Sigmoid colon (tissue), 4 donors: ENCODE measurements around the gene RNU1-4.
"Not testable (repeated sequence)": the region's sequence is repeated elsewhere in the genome, so short reads cannot be mapped to it uniquely, and the experiment has no call there.

Experiments
- CTCF ChIP-seq, 4 experiments: fragments of 450-650 bp in 3 of 4; fragments of 200-600 bp in 1 of 4; IDR thresholded peaks; one replicate each; pipeline ENCODE4 v1.5.1; 2016 to 2019; ENCODE audit warnings: antibody characterized with exemption in 4 of 4, mild to moderate bottlenecking in 3 of 4, moderate library complexity in 2 of 4
- EP300 ChIP-seq, 4 donors: sonication (generic); formaldehyde crosslinking; IDR thresholded peaks; one replicate each; pipeline ENCODE4 v1.6.1; 2017; ENCODE audit warnings: antibody characterized with exemption in 4 of 4
- POLR2A ChIP-seq, 2 donors: fragments of 450-650 bp; IDR thresholded peaks; one replicate each; pipeline ENCODE4 v1.6.1; 2016; ENCODE audit warnings: antibody characterized with exemption in 2 of 2, mild to moderate bottlenecking in 2 of 2, moderate library complexity in 2 of 2

DNA sequence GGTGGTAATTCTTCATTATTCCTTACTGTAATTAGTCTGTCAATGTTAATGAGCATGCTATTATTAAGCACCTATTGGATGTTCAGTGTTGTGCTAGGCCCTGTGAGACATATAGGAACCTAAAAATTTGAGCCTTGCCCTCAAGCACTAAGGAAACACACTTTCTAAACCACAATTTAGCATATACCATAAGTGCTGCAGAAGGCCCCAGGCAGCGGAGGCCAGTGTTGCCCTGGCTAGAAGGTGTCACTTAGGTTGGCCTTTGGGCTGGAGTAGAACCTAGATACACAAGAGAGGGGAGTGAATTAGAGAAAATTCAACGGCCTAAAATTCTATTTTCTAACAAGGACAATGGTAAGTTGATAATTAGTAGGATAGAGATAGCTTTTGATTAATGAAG lies 44.6 kb downstream of the RNU1-4 start:
- TF ChIP-seq POLR2A, CTCF, EP300 (IDR thresholded peaks at IDR 0.05): not testable (repeated sequence)
